Uterus (tissue), 2 donors: ENCODE measurements around the gene PLB1.

Experiments
- POLR2A ChIP-seq, 2 donors: fragments of 450-650 bp; IDR thresholded peaks; one replicate each; pipeline ENCODE4 v1.6.1; 2016; ENCODE audit warnings: antibody characterized with exemption in 2 of 2, mild to moderate bottlenecking in 1 of 2, moderate library complexity in 1 of 2
- TF ChIP-seq, protein P1 (sequence below), 4 experiments: fragments of 200-600 bp in 2 of 4; fragments of 450-650 bp in 2 of 4; sonication (generic) in 2 of 4; IDR thresholded peaks; one replicate each; pipeline ENCODE4 v1.5.1; 2016 to 2019; ENCODE audit warnings: antibody characterized with exemption in 4 of 4, mild to moderate bottlenecking in 2 of 4, moderate library complexity in 1 of 4

DNA sequence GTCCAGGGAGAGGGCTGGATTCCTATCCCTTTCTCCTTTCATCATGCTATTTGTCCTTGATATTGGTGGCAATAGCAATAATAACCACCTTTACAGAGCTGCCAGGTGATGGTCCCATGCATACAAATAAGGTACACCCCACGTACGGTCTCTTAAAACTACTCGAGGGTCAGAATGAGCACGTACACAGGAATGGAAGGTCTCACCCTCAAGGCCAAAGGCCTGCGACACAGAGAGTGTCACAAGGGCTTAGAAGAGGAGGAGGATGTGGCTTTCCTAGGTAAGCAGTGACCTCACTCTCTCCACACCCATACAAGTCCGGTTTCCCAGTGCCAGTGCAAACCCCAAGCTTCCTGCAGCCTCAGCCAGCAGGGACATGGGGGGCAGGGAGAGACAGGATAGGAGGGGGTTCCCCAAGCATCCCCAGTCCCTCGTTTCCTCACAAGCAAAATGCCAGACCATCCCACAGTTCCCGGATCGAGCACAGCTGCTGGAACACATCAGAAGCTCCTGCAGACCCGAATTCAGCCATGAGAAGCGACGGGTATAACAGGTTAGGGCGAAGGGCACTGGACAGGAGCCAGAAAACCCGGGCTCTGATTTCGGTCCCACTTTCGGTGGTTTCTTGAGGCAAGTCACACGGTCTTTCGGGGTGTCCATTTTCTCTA lies 49.2 kb downstream of the PLB1 start:
- TF ChIP-seq, protein P1, sequence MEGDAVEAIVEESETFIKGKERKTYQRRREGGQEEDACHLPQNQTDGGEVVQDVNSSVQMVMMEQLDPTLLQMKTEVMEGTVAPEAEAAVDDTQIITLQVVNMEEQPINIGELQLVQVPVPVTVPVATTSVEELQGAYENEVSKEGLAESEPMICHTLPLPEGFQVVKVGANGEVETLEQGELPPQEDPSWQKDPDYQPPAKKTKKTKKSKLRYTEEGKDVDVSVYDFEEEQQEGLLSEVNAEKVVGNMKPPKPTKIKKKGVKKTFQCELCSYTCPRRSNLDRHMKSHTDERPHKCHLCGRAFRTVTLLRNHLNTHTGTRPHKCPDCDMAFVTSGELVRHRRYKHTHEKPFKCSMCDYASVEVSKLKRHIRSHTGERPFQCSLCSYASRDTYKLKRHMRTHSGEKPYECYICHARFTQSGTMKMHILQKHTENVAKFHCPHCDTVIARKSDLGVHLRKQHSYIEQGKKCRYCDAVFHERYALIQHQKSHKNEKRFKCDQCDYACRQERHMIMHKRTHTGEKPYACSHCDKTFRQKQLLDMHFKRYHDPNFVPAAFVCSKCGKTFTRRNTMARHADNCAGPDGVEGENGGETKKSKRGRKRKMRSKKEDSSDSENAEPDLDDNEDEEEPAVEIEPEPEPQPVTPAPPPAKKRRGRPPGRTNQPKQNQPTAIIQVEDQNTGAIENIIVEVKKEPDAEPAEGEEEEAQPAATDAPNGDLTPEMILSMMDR (IDR thresholded peaks at IDR 0.05) = no peak
- no peak for TF ChIP-seq POLR2A (IDR thresholded peaks at IDR 0.05)
